ENCODE measurements around the gene TNNI2. TPM values are rescaled to one million over a fixed set of nuclear protein-coding genes. Genes with fewer than 3 reads are reported as not detected.

Gene TNNI2
- total RNA-seq, 1 donor from 2014 or later = not detected

GRCh38 chr11:1821562-1821961 is 17.2 kb upstream of the TNNI2 start:
- DNase-seq (ENCODE audit: low read depth in 2 of 2) = no peak

GRCh38 chr11:1822648-1823375 is 16.0 kb upstream of the TNNI2 start:
- no peak for DNase-seq (ENCODE audit: low read depth in 2 of 2)

- no peak for DNase-seq (ENCODE audit: low read depth in 2 of 2)
Observed at GRCh38 chr11:1823376-1824220, 15.2 kb upstream of the TNNI2 start.

- no peak for DNase-seq (ENCODE audit: low read depth in 2 of 2)
Observed at GRCh38 chr11:1824221-1825038, 14.4 kb upstream of the TNNI2 start.

- peak in 1 of 2 donors; percentile 18 for DNase-seq (ENCODE audit: low read depth in 2 of 2)
Observed at GRCh38 chr11:1825039-1825740, 13.6 kb upstream of the TNNI2 start.

GRCh38 chr11:1825785-1826451 is 12.9 kb upstream of the TNNI2 start:
- no peak for DNase-seq (ENCODE audit: low read depth in 2 of 2)

- DNase-seq (ENCODE audit: low read depth in 2 of 2) = no peak
Observed at GRCh38 chr11:1826552-1827094, 12.2 kb upstream of the TNNI2 start.

- peak; percentile 10 to 46 for DNase-seq (ENCODE audit: low read depth in 2 of 2)
Observed at GRCh38 chr11:1827095-1827813, 11.5 kb upstream of the TNNI2 start.

- DNase-seq (ENCODE audit: low read depth in 2 of 2) = no peak
Observed at GRCh38 chr11:1827931-1828330, 10.8 kb upstream of the TNNI2 start.

GRCh38 chr11:1828542-1828941 is 10.2 kb upstream of the TNNI2 start:
- DNase-seq (ENCODE audit: low read depth in 2 of 2) = no peak

GRCh38 chr11:1829039-1829820 is 9.6 kb upstream of the TNNI2 start:
- DNase-seq (ENCODE audit: low read depth in 2 of 2) = no peak

- DNase-seq (ENCODE audit: low read depth in 2 of 2) = no peak
Observed at GRCh38 chr11:1830004-1830321, 8.8 kb upstream of the TNNI2 start.

- no peak for DNase-seq (ENCODE audit: low read depth in 2 of 2)
Observed at GRCh38 chr11:1830322-1831223, 8.2 kb upstream of the TNNI2 start.

- no peak for DNase-seq (ENCODE audit: low read depth in 2 of 2)
Observed at GRCh38 chr11:1831338-1832210, 7.2 kb upstream of the TNNI2 start.

GRCh38 chr11:1832211-1832919 is 6.4 kb upstream of the TNNI2 start:
- peak in 1 of 2 donors; percentile 25 for DNase-seq (ENCODE audit: low read depth in 2 of 2)

- DNase-seq (ENCODE audit: low read depth in 2 of 2) = no peak
Observed at GRCh38 chr11:1832920-1833295, 5.9 kb upstream of the TNNI2 start.
